Suppressor macrophage (primary cell): ENCODE measurements around the gene MPLKIP.
"Not testable (repeated sequence)": the region's sequence is repeated elsewhere in the genome, so short reads cannot be mapped to it uniquely, and the experiment has no call there.

ENCODE experiments used
- DNase-seq, 4 experiments: peaks; one replicate each; pipeline ENCODE4 v3.0.0-alpha.2; 2020 to 2022

The MPLKIP gene

GRCh38 chr7:40133561-40134427 lies 628 bp downstream of the MPLKIP start:
- DNase-seq = peak; percentile 43 to 61 (median 56)

DNA sequence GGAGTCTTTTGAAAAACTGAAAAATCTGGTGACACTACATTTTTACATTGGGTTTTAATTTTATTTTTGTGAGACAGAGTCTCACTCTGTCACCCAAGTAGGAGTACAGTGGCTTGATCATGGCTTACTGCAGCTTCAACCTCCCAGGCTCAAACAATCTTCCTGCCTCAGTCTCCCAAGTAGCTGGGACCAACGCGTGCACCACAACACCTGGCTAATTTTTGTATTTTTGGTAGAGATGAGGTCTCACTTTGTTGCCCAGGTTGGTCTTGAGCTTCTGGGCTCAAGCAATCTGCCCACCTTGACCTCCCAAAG lies 11.5 kb downstream of the MPLKIP start:
- no peak for DNase-seq

DNA sequence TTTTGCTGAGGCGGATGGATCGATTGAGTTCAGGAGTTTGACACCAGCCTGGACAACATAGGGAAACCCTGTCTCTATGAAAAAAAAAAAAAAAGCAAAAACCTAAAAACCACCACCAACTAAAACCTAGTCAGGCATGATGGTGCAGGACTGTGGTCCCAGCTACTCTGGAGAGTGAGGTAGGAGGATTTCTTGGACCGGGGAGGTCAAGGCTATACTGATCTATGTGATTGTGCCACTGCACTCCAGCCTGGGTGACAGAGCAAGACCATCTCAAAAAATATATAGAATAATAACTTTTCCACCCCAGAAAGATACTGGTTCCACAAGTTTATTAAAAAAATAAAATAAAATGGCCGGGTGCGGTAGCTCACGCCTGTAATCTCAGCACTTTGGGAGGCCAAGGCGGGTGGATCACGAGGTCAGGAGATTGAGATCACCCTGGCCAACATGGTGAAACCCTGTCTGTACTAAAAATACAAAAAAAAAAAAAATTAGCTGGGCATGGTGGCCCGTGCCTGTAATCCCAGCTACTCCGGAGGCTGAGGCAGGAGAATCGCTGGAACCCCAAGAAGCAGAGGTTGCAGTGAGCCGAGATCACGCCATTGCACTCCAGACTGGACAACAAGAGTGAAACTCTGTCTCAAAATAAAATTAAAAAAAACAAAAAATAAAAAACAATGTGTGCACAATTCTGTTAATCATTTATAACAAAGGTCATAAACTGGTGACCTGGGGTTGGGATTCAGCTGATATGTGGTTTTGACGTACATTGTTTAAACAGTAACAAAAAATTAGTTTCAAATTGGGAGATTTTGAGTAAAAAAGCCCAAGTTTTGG lies 12.1 kb downstream of the MPLKIP start:
- not testable (repeated sequence) for DNase-seq

GRCh38 chr7:40120020-40120419 lies 14.4 kb downstream of the MPLKIP start:
- DNase-seq = no peak

- peak in 1 of 4 experiments; percentile 4 for DNase-seq
Measured at GRCh38 chr7:40118201-40118600, 16.2 kb downstream of the MPLKIP start.

GRCh38 chr7:40117199-40117598 lies 17.2 kb downstream of the MPLKIP start:
- not testable (repeated sequence) for DNase-seq

DNA sequence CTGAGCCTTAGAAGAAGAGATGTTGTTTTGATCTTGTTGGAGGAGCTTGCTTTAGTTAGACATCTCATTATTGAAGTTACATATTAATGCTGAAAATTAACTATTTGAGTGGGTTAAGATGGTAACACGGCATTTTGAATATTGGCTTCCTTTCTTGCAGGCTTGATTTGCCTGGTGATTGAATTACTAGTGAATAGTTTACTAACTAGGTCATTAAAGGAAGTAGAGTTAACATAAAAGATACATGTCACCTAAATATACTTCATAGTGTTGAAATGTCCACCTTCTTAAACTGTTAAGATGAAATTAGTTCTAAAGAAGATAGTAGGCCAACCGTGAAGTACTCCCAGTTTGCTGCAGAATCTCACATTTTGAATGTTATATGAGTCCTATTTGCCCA lies 18.5 kb downstream of the MPLKIP start:
- DNase-seq = no peak

GRCh38 chr7:40105879-40106473 lies 28.4 kb downstream of the MPLKIP start:
- DNase-seq = peak; percentile 35 to 56 (median 47)

DNA sequence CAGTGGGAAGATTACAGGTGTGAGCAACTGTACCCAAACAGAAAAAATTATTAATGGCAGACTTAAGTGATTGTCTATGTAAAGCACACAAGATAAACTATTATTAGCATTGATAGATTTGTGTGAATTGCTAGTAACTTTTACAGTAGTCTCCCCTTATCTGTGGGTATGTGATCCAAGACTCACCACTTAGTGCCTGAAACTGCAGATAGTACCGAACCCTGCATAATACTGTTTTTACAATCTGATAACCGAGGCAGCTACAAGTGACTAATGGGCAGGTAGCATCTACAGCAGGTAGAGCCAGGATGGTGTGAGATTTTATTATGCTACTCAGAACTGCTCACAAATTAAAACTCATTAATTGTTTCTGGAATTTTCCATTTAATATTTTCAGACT lies 31.5 kb downstream of the MPLKIP start:
- no peak for DNase-seq

DNA sequence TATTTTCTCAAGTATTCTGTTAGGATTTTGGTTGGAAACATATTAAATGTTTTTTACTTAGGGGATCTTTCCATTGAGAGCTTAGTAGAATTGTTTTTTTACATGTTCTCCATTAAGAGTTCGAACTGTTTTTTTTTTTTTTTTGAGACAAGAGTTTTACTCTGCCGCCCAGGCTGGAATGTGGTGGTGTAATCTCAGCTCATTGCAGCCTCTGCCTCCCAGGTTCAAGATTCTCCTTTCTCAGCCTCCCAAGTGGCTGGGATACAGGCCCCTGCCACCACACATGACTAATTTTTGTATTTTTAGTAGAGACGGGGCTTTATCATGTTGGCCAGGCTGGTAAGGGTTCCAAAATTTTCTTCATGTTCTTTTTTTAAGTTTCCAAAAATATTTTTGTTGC lies 33.2 kb downstream of the MPLKIP start:
- DNase-seq = no peak

- DNase-seq = no peak
Measured at GRCh38 chr7:40099837-40100236, 34.6 kb downstream of the MPLKIP start.

DNA sequence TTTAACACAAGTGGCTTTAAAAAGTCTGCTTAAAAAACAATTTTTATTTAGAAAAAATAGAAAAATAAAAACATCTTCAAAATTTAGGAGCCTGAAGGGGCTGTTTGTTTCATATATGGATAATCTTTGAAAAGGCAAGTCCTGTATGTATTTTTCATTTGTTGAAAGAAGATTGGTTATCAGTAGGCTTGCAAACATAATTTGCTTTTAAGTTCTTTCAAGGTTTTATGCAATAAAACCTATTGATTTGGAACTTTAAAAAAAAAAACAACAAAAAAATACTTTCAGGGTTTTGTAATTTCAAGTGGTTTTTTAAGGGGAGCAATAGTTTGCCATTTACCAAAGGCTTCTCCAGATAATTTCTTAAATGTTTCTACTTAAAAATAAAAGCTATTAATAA lies 35.6 kb downstream of the MPLKIP start:
- no peak for DNase-seq

GRCh38 chr7:40097728-40098127 lies 36.7 kb downstream of the MPLKIP start:
- DNase-seq = no peak

DNA sequence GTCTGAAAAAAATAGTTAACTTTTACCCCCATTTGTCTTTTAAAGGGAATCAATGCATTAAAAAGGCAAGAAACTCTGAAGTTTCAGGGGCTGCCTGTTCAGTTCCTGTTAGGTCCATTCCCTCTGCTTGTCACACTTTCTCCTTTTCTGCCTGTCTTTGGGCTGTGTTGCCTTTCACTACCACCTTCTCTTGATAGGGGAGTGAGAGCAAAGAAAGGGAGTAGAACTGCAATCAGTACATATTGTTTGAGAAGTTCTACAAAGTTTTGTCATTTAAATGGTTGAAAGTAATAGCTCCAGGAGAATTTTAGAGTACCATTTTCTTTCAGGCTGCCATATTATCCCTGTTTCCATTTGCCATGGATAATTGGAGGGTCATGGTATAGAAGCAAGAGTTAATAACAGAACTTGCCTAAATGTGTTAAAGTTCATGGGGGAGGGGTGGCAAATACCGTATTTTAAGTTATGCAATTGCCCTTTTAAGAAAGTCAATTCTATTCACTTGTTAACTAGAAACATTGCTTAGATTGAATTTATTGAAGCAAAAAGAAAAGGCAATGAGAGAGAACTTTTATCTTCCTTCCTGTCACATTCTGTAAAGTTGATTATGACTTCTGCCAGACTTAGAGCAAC lies 38.6 kb downstream of the MPLKIP start:
- DNase-seq = no peak

DNA sequence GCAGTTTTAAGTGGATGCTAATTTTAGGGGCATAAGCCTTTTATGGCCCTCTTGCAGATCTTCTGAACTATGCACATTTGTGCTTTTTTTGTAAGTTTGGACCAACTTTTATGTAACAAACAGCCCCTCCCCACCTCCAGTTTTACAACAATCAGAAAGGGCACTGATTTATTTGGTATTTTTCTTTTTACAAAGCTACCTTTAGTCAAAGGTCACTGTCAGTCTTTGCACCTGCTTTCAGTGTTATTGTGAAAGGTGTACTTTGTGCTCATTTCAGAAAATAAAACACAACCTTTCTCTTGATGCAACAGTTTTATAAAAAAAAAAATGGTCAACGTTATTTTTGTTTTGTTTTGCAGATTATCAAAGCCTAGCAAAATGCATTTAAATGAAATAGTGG lies 39.2 kb downstream of the MPLKIP start:
- no peak for DNase-seq

- no peak for DNase-seq
Measured at GRCh38 chr7:40093631-40094350, 40.6 kb downstream of the MPLKIP start.

- no peak for DNase-seq
Measured at GRCh38 chr7:40092182-40092581, 42.2 kb downstream of the MPLKIP start.

GRCh38 chr7:40077849-40078248 lies 56.6 kb downstream of the MPLKIP start:
- DNase-seq = peak; percentile 44 to 87 (median 66)
